MM.1S (cell line): Measurements from ENCODE around the gene EVL.

ENCODE experiments used
- DNase-seq: peaks from one replicate; pipeline ENCODE4 v3.0.0-alpha.2; 2015
- H2AFZ ChIP-seq: fragments of 300-600 bp; sonication (generic); 2 replicates; pipeline ENCODE4 v1.6.0; 2016; ENCODE audit warnings: antibody characterized with exemption, low read length
- H3F3A ChIP-seq: fragments of 300-600 bp; sonication (generic); 2 replicates; pipeline ENCODE4 v1.6.1; 2016; ENCODE audit warnings: mild to moderate bottlenecking, antibody characterized with exemption, low read length, moderate library complexity, mixed read lengths; ENCODE audit not compliant: insufficient read depth
- H3K27ac ChIP-seq: fragments of 300-600 bp; sonication (generic); 2 replicates; pipeline ENCODE4 v1.5.1; 2016; ENCODE audit warnings: mild to moderate bottlenecking, low read length
- H3K27me3 ChIP-seq: fragments of 300-600 bp; sonication (generic); replicated peaks from 2 replicates; pipeline ENCODE4 v1.6.0; 2016; ENCODE audit warnings: low read length; ENCODE audit not compliant: insufficient read depth
- H3K36me3 ChIP-seq: fragments of 300-600 bp; sonication (generic); replicated peaks from 2 replicates; pipeline ENCODE4 v1.6.1; 2016; ENCODE audit warnings: mild to moderate bottlenecking, low read length, mixed read lengths; ENCODE audit not compliant: insufficient read depth
- H3K4me1 ChIP-seq: fragments of 300-600 bp; sonication (generic); 2 replicates; pipeline ENCODE4 v1.6.1; 2016; ENCODE audit warnings: low read length, mixed read lengths
- H3K4me2 ChIP-seq: fragments of 300-600 bp; sonication (generic); 2 replicates; pipeline ENCODE4 v1.6.0; 2016; ENCODE audit warnings: low read depth, low read length
- H3K4me3 ChIP-seq: fragments of 300-600 bp; sonication (generic); 2 replicates; pipeline ENCODE4 v1.5.1; 2016; ENCODE audit warnings: low read length, mixed read lengths
- H3K79me2 ChIP-seq: fragments of 300-600 bp; sonication (generic); 2 replicates; pipeline ENCODE4 v1.6.1; 2016; ENCODE audit warnings: mixed run types, low read length, mixed read lengths
- H3K9ac ChIP-seq: fragments of 300-600 bp; sonication (generic); 2 replicates; pipeline ENCODE4 v1.6.1; 2016; ENCODE audit warnings: low read length, mixed read lengths
- H3K9me2 ChIP-seq: fragments of 300-600 bp; sonication (generic); replicated peaks from 2 replicates; pipeline ENCODE4 v1.6.1; 2016; ENCODE audit warnings: mild to moderate bottlenecking, low read length, mixed read lengths; ENCODE audit not compliant: insufficient read depth
- H3K9me3 ChIP-seq: fragments of 300-600 bp; sonication (generic); replicated peaks from 2 replicates; pipeline ENCODE4 v1.6.1; 2016; ENCODE audit warnings: mild to moderate bottlenecking, low read length, mixed read lengths; ENCODE audit not compliant: insufficient read depth
- H4K20me1 ChIP-seq: fragments of 300-600 bp; sonication (generic); 2 replicates; pipeline ENCODE4 v1.6.1; 2016; ENCODE audit warnings: mild to moderate bottlenecking, low read length, moderate library complexity, mixed read lengths; ENCODE audit not compliant: insufficient read depth
- CTCF ChIP-seq: fragments of 300-600 bp; sonication (generic); IDR thresholded peaks from 2 replicates; pipeline ENCODE4 v1.5.1; 2016; ENCODE audit warnings: antibody characterized with exemption, low read length, mixed read lengths
- EZH2 ChIP-seq: fragments of 300-600 bp; sonication (generic); optimal IDR thresholded peaks from 2 replicates; pipeline ENCODE3; 2017; ENCODE audit warnings: low read depth, mild to moderate bottlenecking, antibody characterized with exemption, low read length, mixed read lengths
- EZH2phosphoT487 ChIP-seq: fragments of 300-600 bp; sonication (generic); IDR thresholded peaks from 2 replicates; pipeline ENCODE4 v1.6.1; 2018; ENCODE audit warnings: antibody characterized with exemption, low read length

EVL gene

GRCh38 chr14:100065111-100065871 lies at the start of gene EVL:
EVL (plus strand) TSS chr14:100065422; CDS start chr14:100065501, 79 bp downstream.
- TF ChIP-seq EZH2 (no peak), CTCF (no peak), EZH2phosphoT487 (no peak)
- Histone ChIP-seq H3K79me2 (no peaks in the 10 kb centered on the region), H4K20me1 (no peaks in the 10 kb centered on the region), H3K27me3 (no peaks in the 10 kb centered on the region), H3K4me1 (peaks cover 23% of the 10 kb centered on the region), H3F3A (peaks cover 13% of the 10 kb centered on the region; the same call in 1 of the 2 replicates), H3K36me3 (no peaks in the 10 kb centered on the region), H2AFZ (peak within 1 kb of the TSS; percentile 53; the same call in 1 of the 2 replicates), H3K9me2 (no peaks in the 10 kb centered on the region), H3K9me3 (no peaks in the 10 kb centered on the region), H3K27ac (peak within 1 kb of the TSS; percentile 86), H3K4me3 (peak within 1 kb of the TSS; percentile 14; the same call in 1 of the 2 replicates), H3K9ac (peak within 1 kb of the TSS; percentile 23; the same call in 1 of the 2 replicates), H3K4me2 (peak within 1 kb of the TSS; percentile 68)
- peak; percentile 64 for DNase-seq

- H4K20me1 ChIP-seq = no peaks in the 10 kb centered on the region
- H3K4me2 ChIP-seq = no peak overlapping the region
- no peaks in the 10 kb centered on the region for H3K79me2 ChIP-seq
- no peak for DNase-seq
- H3K9me2 ChIP-seq = no peaks in the 10 kb centered on the region
- no peak overlapping the region for H3K27ac ChIP-seq
- H3K36me3 ChIP-seq = no peaks in the 10 kb centered on the region
- no peak overlapping the region for H2AFZ ChIP-seq
- no peak overlapping the region for H3K9ac ChIP-seq
- H3K4me1 ChIP-seq = no peaks in the 10 kb centered on the region
- H3K4me3 ChIP-seq = no peak overlapping the region
- H3K27me3 ChIP-seq = no peaks in the 10 kb centered on the region
- H3K9me3 ChIP-seq = no peaks in the 10 kb centered on the region
- TF ChIP-seq CTCF = no peak
- no peak for TF ChIP-seq EZH2phosphoT487
- TF ChIP-seq EZH2 = no peak
- H3F3A ChIP-seq = no peaks in the 10 kb centered on the region
Measured at GRCh38 chr14:100017553-100017952, 47.7 kb upstream of the EVL start.

- H3K4me2 ChIP-seq = no peak overlapping the region
- H3K9ac ChIP-seq = no peak overlapping the region
- TF ChIP-seq EZH2 (no peak), EZH2phosphoT487 (no peak), CTCF (no peak)
- H3K4me3 ChIP-seq = no peak overlapping the region
- H3K27ac ChIP-seq = no peak overlapping the region
- H3K9me2 ChIP-seq = no peaks in the 10 kb centered on the region
- H3K4me1 ChIP-seq = no peaks in the 10 kb centered on the region
- no peaks in the 10 kb centered on the region for H3K79me2 ChIP-seq
- H4K20me1 ChIP-seq = no peaks in the 10 kb centered on the region
- no peaks in the 10 kb centered on the region for H3K27me3 ChIP-seq
- no peaks in the 10 kb centered on the region for H3F3A ChIP-seq
- no peak for DNase-seq
- no peaks in the 10 kb centered on the region for H3K36me3 ChIP-seq
- no peaks in the 10 kb centered on the region for H3K9me3 ChIP-seq
- H2AFZ ChIP-seq = no peak overlapping the region
Measured at GRCh38 chr14:100018054-100018453, 47.2 kb upstream of the EVL start.
